Large intestine (tissue), 3 donors: ENCODE results near the gene RPS6KA5. TPM values are rescaled to one million over a fixed set of nuclear protein-coding genes. Genes with fewer than 3 reads are reported as not detected.
"Not testable (repeated sequence)": the region's sequence is repeated elsewhere in the genome, so short reads cannot be mapped to it uniquely, and the experiment has no call there.

Experiments
- DNase-seq, 2 donors: peaks; one replicate each; pipeline versions ENCODE4 v3.0.0 to v3.0.0-alpha.2; 2013
- H3K27ac ChIP-seq: one replicate; pipeline ENCODE4 v1.5.1; 2013; ENCODE audit warnings: low read length
- H3K27me3 ChIP-seq: 2 replicates; pipeline ENCODE4 v1.6.1; 2013; ENCODE audit warnings: low read length; ENCODE audit not compliant: control insufficient read depth, insufficient read depth
- H3K36me3 ChIP-seq: 2 replicates; pipeline ENCODE4 v1.6.1; 2013; ENCODE audit warnings: low read length; ENCODE audit not compliant: control insufficient read depth, insufficient read depth
- H3K4me1 ChIP-seq: one replicate; pipeline ENCODE4 v1.6.1; 2013; ENCODE audit warnings: low read length; ENCODE audit not compliant: control insufficient read depth, insufficient read depth
- H3K4me3 ChIP-seq: one replicate; pipeline ENCODE4 v1.5.1; 2013; ENCODE audit warnings: low read length
- H3K9me3 ChIP-seq: one replicate; pipeline ENCODE4 v1.6.1; 2013; ENCODE audit warnings: mild to moderate bottlenecking, low read depth, low read length, moderate library complexity; ENCODE audit not compliant: control insufficient read depth
- WGBS: methylation state at CpG from one replicate; pipeline ENCODE4 v1.1.5; 2013; ENCODE audit warnings: low lambda C conversion rate; ENCODE audit not compliant: insufficient coverage; 5-methylcytosine and 5-hydroxymethylcytosine counted together
- polyA plus RNA-seq: library from polyadenylated mRNA; unstranded; fragments of 120-200 nt; gene quantifications from one replicate; pipeline ENCODE4 v1.2.1, GENCODE V29; 2013

RPS6KA5 gene
- polyA plus RNA-seq, 1 donor = 8.6 TPM

DNA sequence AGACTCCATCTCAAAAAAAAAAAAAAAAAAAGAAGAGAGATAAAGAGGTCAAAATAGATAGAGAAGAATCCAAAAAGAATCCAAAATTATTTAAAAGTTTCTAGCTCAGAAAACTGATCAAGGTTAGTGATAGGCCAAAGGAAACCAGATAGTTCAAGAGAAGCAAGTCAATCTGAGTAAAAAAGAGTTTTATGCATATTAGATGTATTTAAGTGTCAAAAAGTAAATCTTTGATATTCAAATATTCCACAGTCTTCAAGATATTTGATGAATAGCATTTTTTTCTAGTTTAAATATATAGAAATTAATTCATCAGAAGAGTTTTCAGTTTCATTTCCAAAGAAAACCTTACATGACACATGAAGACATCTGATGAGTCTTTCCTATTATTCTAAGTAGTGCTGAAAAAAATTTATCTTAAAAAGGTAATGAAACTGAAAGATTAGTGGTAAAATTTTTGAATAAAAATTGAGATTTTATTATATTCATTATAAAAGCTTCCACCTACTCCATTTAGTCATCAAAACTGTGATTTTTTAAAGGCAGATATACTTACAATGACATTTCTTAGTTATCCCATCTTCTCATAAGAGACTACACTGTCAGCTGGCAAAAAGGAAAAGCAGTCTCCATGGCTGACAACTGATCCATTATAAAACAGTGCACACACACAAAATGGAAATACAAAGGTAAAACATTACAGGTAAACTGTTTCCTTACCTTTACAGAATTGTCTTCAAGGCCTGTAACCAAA is 68.6 kb downstream of the RPS6KA5 start:
- no peak overlapping the region for H3K4me3 ChIP-seq
- no peaks in the 10 kb centered on the region for H3K27me3 ChIP-seq
- H3K9me3 ChIP-seq = no peaks in the 10 kb centered on the region
- peaks cover 4% of the 10 kb centered on the region for H3K36me3 ChIP-seq
- H3K4me1 ChIP-seq = no peaks in the 10 kb centered on the region
- no peak for DNase-seq
- no peak overlapping the region for H3K27ac ChIP-seq

DNA sequence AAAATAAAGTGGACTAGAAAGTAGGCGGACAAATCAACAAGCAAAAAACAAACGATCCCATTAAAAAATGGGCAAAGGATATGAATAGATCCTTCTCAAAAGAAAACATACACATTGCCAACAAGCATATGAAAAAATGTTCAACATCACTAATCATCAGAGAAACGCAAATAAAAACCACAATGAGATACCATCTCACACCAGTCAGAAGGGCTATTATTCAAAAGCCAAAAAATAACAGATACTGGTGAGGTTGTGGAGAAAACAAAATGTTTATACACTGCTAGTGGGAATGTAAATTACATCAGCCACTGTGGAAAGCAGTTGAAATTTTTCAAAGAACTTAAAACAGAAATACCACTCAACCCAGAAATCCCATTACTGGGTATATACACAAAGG is 70.3 kb downstream of the RPS6KA5 start:
- 71% methylated on average over 1 of the region's 3 CpGs for WGBS
- Histone ChIP-seq H3K4me1 (no peaks in the 10 kb centered on the region), H3K27me3 (no peaks in the 10 kb centered on the region), H3K27ac (no peak overlapping the region), H3K9me3 (no peaks in the 10 kb centered on the region), H3K36me3 (peaks cover 4% of the 10 kb centered on the region), H3K4me3 (no peak overlapping the region)
- no peak for DNase-seq

DNA sequence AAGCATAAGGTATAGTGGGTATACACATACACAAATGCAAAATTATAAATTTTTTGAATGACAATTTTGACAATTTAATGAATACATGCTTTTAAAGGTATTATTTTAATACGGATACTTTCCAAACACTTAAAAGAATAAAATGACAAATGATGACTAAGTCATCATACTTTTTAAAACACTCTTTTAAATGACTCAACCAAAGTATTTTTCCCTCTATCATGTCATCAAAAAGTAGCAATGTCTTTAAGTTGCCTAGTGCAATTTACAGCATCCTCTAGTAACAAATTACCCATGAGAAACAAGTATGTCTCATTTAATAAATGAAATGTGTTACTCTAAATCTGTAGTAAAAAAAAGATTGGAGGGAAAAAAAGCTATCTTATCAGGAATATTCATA is 73.3 kb downstream of the RPS6KA5 start:
- no peak for DNase-seq
- Histone ChIP-seq H3K4me3 (no peak overlapping the region), H3K27me3 (no peaks in the 10 kb centered on the region), H3K27ac (no peak overlapping the region), H3K4me1 (no peaks in the 10 kb centered on the region), H3K36me3 (peaks cover 4% of the 10 kb centered on the region), H3K9me3 (no peaks in the 10 kb centered on the region)
- 100% methylated on average over 1 of the region's 1 CpG for WGBS

DNA sequence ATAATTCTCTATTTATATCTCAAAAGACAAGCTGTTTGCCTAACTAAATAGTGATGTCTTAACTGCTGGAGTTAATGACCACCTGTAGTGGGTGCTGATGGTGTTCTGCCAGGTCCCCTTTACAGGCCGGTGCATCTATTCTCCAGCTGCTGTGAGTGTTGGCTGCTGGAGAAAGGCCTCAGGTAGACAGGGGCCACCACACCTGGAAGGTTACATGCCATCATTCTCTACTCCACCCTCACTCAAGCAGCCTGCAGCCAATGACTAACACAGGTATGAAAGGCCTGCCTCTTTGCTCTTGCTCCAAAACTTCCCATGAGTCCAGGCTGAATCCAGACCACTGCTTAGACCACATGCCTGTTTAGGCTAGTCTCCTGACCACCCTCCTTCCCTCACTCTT is 73.9 kb downstream of the RPS6KA5 start:
- Histone ChIP-seq H3K27me3 (no peaks in the 10 kb centered on the region), H3K27ac (no peak overlapping the region), H3K4me3 (no peak overlapping the region), H3K9me3 (no peaks in the 10 kb centered on the region), H3K36me3 (peaks cover 4% of the 10 kb centered on the region), H3K4me1 (no peaks in the 10 kb centered on the region)
- no peak for DNase-seq
- no CpG with 5 or more reads among the region's 1 CpG for WGBS

DNA sequence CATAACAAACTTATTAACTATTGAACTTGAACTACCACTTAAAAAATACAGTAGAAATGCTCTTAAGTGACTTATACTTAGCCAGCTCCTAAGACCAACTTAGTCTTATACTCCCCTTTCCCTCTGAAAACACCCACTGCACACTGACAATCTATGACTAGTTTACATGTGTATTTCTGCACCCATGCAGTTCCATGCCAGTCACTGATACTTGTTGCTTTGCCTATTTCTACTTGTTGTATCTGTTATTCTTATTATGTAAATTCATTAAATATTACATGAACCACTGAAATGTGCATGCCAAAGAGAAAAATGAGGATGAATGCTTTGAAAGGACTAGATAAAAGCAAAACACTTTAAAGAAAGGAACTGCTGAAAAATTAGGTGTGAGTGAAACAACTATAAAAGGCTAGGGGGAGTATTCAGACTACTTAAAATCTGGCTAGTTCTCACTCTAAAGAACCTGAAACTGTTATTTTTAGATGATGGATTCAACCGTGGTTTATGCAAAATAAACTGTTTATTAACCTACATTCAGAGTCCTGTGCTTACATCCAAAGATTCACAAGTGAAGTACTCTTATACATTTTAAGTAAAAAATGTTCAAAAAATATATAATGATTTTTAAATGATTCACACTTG is 74.7 kb downstream of the RPS6KA5 start:
- 20% methylated on average over 1 of the region's 1 CpG for WGBS
- Histone ChIP-seq H3K27ac (no peak overlapping the region), H3K9me3 (no peaks in the 10 kb centered on the region), H3K4me3 (no peak overlapping the region), H3K27me3 (no peaks in the 10 kb centered on the region), H3K4me1 (no peaks in the 10 kb centered on the region), H3K36me3 (peaks cover 2% of the 10 kb centered on the region)
- DNase-seq = no peak

DNA sequence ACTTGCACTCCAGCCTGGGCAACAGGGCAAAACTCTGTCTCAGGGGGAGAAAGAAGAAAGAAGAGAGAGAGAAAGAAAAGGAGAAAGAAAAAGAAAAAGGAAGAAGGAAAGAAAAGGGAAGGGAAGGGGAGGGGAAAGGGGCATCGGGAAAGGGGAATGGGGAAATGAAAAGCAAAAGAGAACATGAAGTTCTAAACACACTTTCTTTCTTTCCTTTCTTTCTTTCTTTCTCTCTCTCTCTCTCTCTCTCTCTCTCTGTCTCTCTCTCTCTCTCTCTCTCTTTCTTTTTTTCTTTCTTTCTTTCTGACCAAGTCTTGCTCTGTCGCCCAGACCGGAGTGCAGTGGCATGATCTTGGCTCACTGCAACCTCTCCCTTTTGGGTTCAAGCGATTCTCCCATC is 76.9 kb downstream of the RPS6KA5 start:
- Histone ChIP-seq H3K27me3 (no peaks in the 10 kb centered on the region), H3K27ac (no peak overlapping the region), H3K36me3 (no peaks in the 10 kb centered on the region), H3K9me3 (no peaks in the 10 kb centered on the region), H3K4me1 (no peaks in the 10 kb centered on the region), H3K4me3 (no peak overlapping the region)
- no peak for DNase-seq
- 100% methylated on average over 3 of the region's 4 CpGs for WGBS

DNA sequence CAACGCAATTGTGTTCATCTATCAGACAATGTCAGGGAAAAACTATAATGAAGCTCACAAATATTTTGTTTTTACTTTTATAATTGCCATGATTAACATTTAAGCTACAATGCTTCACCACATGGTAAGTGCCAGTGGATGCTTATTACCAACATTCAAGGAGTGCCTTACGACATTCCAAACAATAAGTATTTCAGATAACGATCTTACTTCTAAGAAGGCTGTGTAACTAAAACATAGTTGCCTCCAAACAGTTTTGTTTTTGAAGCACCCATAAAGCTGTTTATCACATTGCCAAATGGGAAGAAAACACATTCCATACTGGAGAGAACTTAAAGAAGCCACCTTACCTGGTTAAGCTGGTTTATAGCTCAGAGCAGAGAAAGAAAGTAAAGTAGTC is 78.8 kb downstream of the RPS6KA5 start:
- Histone ChIP-seq H3K36me3 (no peaks in the 10 kb centered on the region), H3K27ac (no peak overlapping the region), H3K4me1 (peaks cover 10% of the 10 kb centered on the region), H3K27me3 (no peaks in the 10 kb centered on the region), H3K9me3 (no peaks in the 10 kb centered on the region), H3K4me3 (no peak overlapping the region)
- 100% methylated on average over 1 of the region's 3 CpGs for WGBS
- DNase-seq = no peak

DNA sequence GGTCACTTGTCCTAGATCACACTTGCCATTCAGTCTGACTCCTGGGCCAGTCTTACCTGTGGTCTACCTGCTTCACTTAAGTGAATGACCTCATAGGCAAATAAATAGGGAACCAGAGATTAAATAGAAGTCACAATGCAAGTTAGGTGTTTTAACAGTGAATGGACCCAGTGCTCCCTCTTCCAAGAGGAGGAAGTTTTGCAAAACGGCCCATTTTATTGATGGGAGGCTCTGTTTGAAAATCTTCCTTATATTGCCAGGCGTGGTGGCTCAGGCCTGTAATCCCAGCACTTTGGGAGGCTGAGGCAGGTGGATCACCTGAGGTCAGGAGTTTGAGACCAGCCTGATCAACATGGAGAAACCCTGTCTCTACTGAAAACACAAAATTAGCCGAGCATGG is 79.8 kb downstream of the RPS6KA5 start:
- peaks cover 16% of the 10 kb centered on the region for H3K4me1 ChIP-seq
- not testable (repeated sequence) for H3K27me3 ChIP-seq, DNase-seq, H3K27ac ChIP-seq, H3K4me3 ChIP-seq, H3K9me3 ChIP-seq, H3K36me3 ChIP-seq
- WGBS = no CpG with 5 or more reads among the region's 3 CpGs

DNA sequence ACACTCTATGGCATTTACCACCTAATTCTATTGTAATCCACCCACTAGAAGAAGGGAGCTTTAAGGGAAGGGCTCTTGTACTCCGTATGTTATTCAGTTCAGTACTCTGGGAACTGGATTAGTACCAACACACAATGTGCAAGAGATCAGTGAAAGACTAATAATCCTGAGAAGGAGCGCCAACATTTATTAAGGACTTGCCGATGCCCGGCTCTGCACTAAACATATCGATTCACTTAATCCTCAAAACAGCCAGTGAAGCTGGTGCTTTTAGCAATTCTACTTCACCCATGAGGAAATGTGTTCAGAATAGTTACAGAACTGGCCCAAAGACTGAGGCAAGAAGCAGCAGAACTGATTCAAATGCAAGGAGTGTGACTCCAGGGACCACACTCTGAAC is 80.9 kb downstream of the RPS6KA5 start:
- no peak for DNase-seq

DNA sequence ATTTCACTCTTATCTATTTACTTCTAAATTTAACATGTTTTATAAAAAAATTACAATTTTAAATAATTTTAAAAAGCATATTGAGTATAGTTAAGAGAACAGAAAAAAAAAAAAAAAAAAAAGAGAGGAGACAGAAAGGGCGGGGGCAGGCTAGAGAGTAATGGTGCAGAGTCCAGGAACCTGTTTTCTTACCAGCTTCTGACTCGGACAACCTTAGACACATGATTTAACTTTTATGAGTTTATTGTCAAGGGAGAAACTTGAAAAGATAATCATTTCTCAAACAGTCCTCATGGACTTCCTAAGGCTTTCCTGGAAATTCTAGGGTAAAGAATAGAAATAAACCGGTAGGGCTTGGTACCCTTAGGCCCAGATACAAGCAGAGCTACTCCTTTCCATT is 84.3 kb downstream of the RPS6KA5 start:
- peak overlapping the region; percentile 89 for H3K27ac ChIP-seq
- peak; percentile 83 to 91 for DNase-seq

More for the DNA sequence above, 80.9 kb downstream of the RPS6KA5 start:
- H3K27ac ChIP-seq = no peak overlapping the region
- no peak overlapping the region for H3K4me3 ChIP-seq
- H3K9me3 ChIP-seq = no peaks in the 10 kb centered on the region
- no peaks in the 10 kb centered on the region for H3K36me3 ChIP-seq
- WGBS = no CpG with 5 or more reads among the region's 5 CpGs
- H3K27me3 ChIP-seq = no peaks in the 10 kb centered on the region
- peaks cover 24% of the 10 kb centered on the region for H3K4me1 ChIP-seq

DNA sequence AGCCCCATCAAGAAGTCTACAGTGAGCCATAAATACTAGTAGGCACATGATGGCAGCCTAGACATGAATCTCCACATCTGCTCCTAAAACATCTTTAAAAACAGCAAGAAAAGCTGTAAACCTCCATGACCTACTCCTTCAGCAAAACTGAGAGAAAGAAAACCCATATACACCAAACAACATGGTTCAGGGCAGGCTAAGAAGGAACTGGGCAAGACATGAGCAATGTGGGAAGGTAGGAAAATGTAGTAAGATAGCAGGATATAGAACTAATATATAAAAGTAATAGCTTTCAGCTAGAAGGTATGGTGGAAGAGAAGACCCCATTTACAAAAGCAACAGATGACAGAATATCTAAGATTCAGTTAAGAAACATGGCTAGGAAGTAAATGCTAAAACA is 88.8 kb downstream of the RPS6KA5 start:
- Histone ChIP-seq H3K9me3 (no peaks in the 10 kb centered on the region), H3K4me3 (no peak overlapping the region), H3K36me3 (no peaks in the 10 kb centered on the region), H3K27ac (no peak overlapping the region), H3K4me1 (peaks cover 31% of the 10 kb centered on the region), H3K27me3 (no peaks in the 10 kb centered on the region)
- no peak for DNase-seq

More for the DNA sequence above, 84.3 kb downstream of the RPS6KA5 start:
- Histone ChIP-seq H3K27me3 (no peaks in the 10 kb centered on the region), H3K9me3 (no peaks in the 10 kb centered on the region), H3K4me1 (peaks cover 37% of the 10 kb centered on the region), H3K4me3 (no peak overlapping the region), H3K36me3 (no peaks in the 10 kb centered on the region)
- WGBS = 20% methylated on average over 1 of the region's 3 CpGs
